ENCODE measurements around the gene TRAPPC11. TPM values are rescaled to one million over a fixed set of nuclear protein-coding genes. Genes with fewer than 3 reads are reported as not detected.

The TRAPPC11 gene
- total RNA-seq, 4 donors from 2014 or later, result 67.8 to 99.4 (median 83.9) TPM

- H3K36me3 ChIP-seq, result no peaks in the 10 kb centered on the region
- no peak overlapping the region for H3K27ac ChIP-seq
- WGBS, 2 donors, result 87 to 91% methylated on average over 5 of the region's 5 CpGs
- no peaks in the 10 kb centered on the region for H3K9me3 ChIP-seq
- H3K4me3 ChIP-seq, result no peak overlapping the region
- no peak for TF ChIP-seq EP300 (IDR thresholded peaks at IDR 0.05)
- TF ChIP-seq, protein P1, sequence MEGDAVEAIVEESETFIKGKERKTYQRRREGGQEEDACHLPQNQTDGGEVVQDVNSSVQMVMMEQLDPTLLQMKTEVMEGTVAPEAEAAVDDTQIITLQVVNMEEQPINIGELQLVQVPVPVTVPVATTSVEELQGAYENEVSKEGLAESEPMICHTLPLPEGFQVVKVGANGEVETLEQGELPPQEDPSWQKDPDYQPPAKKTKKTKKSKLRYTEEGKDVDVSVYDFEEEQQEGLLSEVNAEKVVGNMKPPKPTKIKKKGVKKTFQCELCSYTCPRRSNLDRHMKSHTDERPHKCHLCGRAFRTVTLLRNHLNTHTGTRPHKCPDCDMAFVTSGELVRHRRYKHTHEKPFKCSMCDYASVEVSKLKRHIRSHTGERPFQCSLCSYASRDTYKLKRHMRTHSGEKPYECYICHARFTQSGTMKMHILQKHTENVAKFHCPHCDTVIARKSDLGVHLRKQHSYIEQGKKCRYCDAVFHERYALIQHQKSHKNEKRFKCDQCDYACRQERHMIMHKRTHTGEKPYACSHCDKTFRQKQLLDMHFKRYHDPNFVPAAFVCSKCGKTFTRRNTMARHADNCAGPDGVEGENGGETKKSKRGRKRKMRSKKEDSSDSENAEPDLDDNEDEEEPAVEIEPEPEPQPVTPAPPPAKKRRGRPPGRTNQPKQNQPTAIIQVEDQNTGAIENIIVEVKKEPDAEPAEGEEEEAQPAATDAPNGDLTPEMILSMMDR (IDR thresholded peaks at IDR 0.05), result no peak
- no peak for TF ChIP-seq POLR2A (IDR thresholded peaks at IDR 0.05)
- DNase-seq (ENCODE audit: low spot score in 2 of 2), result no peak
- H3K4me1 ChIP-seq, result no peaks in the 10 kb centered on the region
- no peaks in the 10 kb centered on the region for H3K27me3 ChIP-seq
These were observed 69.9 kb downstream of the TRAPPC11 start for GRCh38 chr4:183729069-183729406.

DNA sequence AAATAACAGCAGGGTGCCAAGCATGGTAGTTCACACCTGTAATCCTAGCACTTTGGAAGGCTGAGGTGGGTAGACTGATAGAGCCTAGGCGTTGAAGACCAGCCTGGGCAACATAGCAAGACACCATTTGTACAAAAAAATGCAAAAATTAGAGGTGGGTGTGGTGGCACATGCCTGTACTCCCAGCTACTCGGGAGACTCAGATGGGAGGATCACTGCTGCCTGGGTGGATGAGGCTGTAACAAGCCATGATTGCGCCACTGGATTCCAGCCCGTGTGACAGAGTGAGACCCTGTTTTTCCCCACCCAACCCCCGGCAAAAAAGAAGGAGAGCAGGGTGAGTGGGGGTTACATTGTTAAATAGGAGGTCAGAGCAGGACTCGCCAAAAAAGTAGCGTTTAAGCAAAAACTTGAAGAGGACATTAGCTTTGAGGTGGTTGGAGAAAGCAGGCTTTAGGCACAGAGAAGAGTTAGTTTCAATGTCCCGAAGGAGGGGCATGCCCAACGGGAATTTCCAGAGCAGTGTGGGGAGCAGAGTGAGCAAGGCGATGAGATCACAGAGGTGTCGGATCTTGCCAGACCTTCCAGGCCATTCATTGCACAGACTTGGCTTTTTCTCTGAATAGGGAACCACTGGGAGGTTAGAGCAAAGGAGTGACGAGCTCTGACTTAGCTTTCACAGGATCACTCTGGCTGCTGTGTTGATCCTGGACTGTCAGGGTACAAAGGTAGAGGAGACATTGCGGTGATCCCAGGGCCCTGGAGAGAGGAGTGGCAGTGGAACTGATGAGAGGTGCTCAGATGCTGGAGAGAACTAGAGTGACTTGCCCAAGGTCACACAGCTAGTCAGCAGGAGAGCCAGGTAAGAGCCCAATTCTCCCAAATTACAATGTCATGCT lies 70.6 kb downstream of the TRAPPC11 start:
- no peak for TF ChIP-seq POLR2A (IDR thresholded peaks at IDR 0.05)
- no peaks in the 10 kb centered on the region for H3K27me3 ChIP-seq
- no peaks in the 10 kb centered on the region for H3K4me1 ChIP-seq
- no peaks in the 10 kb centered on the region for H3K36me3 ChIP-seq
- no peak overlapping the region for H3K4me3 ChIP-seq
- no peak overlapping the region for H3K27ac ChIP-seq
- H3K9me3 ChIP-seq, result no peaks in the 10 kb centered on the region
- 65% methylated on average over 13 of the region's 13 CpGs for WGBS, 2 donors
- DNase-seq (ENCODE audit: low spot score in 2 of 2), result no peak

GRCh38 chr4:183732296-183732695 lies 73.2 kb downstream of the TRAPPC11 start:
- Histone ChIP-seq H3K27ac (no peak overlapping the region), H3K27me3 (no peaks in the 10 kb centered on the region), H3K4me1 (no peaks in the 10 kb centered on the region), H3K4me3 (no peak overlapping the region), H3K9me3 (no peaks in the 10 kb centered on the region), H3K36me3 (no peaks in the 10 kb centered on the region)
- 77 to 83% methylated on average over 8 of the region's 8 CpGs for WGBS, 2 donors
- TF ChIP-seq EP300 (IDR thresholded peaks at IDR 0.05) (no peak), POLR2A (IDR thresholded peaks at IDR 0.05) (no peak)
- TF ChIP-seq, protein P1 (IDR thresholded peaks at IDR 0.05), result no peak
- DNase-seq (ENCODE audit: low spot score in 2 of 2), result no peak

DNA sequence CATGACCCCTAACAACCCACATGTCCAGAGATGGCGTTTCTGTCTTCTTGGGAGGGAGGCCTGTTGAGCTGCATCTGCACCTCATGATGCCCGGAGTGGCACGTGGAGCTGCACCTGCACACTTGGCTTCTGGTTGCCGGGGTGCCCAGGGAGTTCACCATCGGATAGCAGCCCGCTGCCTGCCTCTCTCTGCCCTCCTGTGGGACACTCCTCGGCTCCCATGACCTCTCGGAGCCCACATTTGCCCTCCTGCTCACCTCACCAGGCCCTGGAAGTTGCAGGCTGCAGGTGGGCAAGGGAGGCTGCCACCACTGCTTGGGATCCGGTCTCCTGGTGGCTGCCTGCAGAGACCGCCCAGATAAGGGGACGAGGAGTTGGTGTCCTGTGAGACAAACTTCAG lies 74.1 kb downstream of the TRAPPC11 start:
- Histone ChIP-seq H3K27me3 (no peaks in the 10 kb centered on the region), H3K36me3 (no peaks in the 10 kb centered on the region), H3K4me3 (no peak overlapping the region), H3K9me3 (no peaks in the 10 kb centered on the region), H3K27ac (no peak overlapping the region), H3K4me1 (peaks cover 0 to 2% (median 0%) of the 10 kb centered on the region in 4 donors)
- TF ChIP-seq EP300 (IDR thresholded peaks at IDR 0.05) (no peak), POLR2A (IDR thresholded peaks at IDR 0.05) (no peak)
- TF ChIP-seq, protein P1 (IDR thresholded peaks at IDR 0.05), result no peak
- no peak for DNase-seq (ENCODE audit: low spot score in 2 of 2)
- 79 to 85% methylated on average over 10 to 11 of the region's 11 CpGs for WGBS, 2 donors

GRCh38 chr4:183738081-183738673 lies 79.1 kb downstream of the TRAPPC11 start:
- no peak overlapping the region for H3K4me3 ChIP-seq
- H3K9me3 ChIP-seq, result no peaks in the 10 kb centered on the region
- TF ChIP-seq POLR2A (IDR thresholded peaks at IDR 0.05) (no peak), EP300 (IDR thresholded peaks at IDR 0.05) (no peak)
- TF ChIP-seq, protein P1 (IDR thresholded peaks at IDR 0.05), result no peak
- H3K4me1 ChIP-seq, result peaks cover 0 to 3% (median 0%) of the 10 kb centered on the region in 4 donors
- no peak overlapping the region for H3K27ac ChIP-seq
- DNase-seq (ENCODE audit: low spot score in 2 of 2), result no peak
- WGBS, 2 donors, result 26 to 29% methylated on average over 10 of the region's 10 CpGs
- no peaks in the 10 kb centered on the region for H3K36me3 ChIP-seq
- no peaks in the 10 kb centered on the region for H3K27me3 ChIP-seq
